Neural cell (in vitro differentiated cells): ENCODE results near the gene KCNIP4. TPM values are rescaled to one million over a fixed set of nuclear protein-coding genes. Genes with fewer than 3 reads are reported as not detected.

Experiments
- H2AFZ ChIP-seq: fragments of 200-600, 300-800 bp; sonication (generic), shearing (Covaris generic); 2 replicates; pipeline ENCODE4 v1.6.0; 2014; ENCODE audit warnings: low read depth, mild to moderate bottlenecking, antibody characterized with exemption, low read length, moderate library complexity
- H3F3A ChIP-seq: fragments of 200-600 bp; shearing (Covaris generic); 2 replicates; pipeline ENCODE4 v1.6.1; 2016; ENCODE audit warnings: mild to moderate bottlenecking, moderate library complexity, mixed read lengths, antibody characterized with exemption, low read length; ENCODE audit not compliant: insufficient read depth, poor library complexity, severe bottlenecking
- H3K27ac ChIP-seq: fragments of 200-600, 300-800 bp; sonication (generic), shearing (Covaris generic); 2 replicates; pipeline ENCODE4 v1.5.1; 2014; ENCODE audit warnings: mild to moderate bottlenecking, low read length, moderate library complexity
- H3K27me3 ChIP-seq: fragments of 300-800, 200-600 bp; sonication (generic), shearing (Covaris generic); 2 replicates; pipeline ENCODE4 v1.6.0; 2014; ENCODE audit warnings: mild to moderate bottlenecking, low read depth, low read length, moderate library complexity; ENCODE audit not compliant: insufficient read depth
- H3K36me3 ChIP-seq: fragments of 300-800, 200-600 bp; sonication (generic), shearing (Covaris generic); 2 replicates; pipeline ENCODE4 v1.5.1; 2014; ENCODE audit warnings: mild to moderate bottlenecking, antibody characterized with exemption, low read length, moderate library complexity; ENCODE audit not compliant: insufficient read depth
- H3K4me2 ChIP-seq: fragments of 300-800, 200-600 bp; sonication (generic), shearing (Covaris generic); 2 replicates; pipeline ENCODE4 v1.6.0; 2014; ENCODE audit warnings: mild to moderate bottlenecking, low read length
- H3K4me3 ChIP-seq: fragments of 300-800, 200-600 bp; sonication (generic), shearing (Covaris generic); 2 replicates; pipeline ENCODE4 v1.5.1; 2014; ENCODE audit warnings: mild to moderate bottlenecking, low read length, moderate library complexity
- H3K79me2 ChIP-seq: fragments of 200-600 bp; shearing (Covaris generic); replicated peaks from 2 replicates; pipeline ENCODE4 v1.6.0; 2014; ENCODE audit warnings: mild to moderate bottlenecking, low read length, moderate library complexity; ENCODE audit not compliant: insufficient read depth
- H3K9ac ChIP-seq: fragments of 300-800, 200-600 bp; sonication (generic), shearing (Covaris generic); 2 replicates; pipeline ENCODE4 v1.6.1; 2016; ENCODE audit warnings: mild to moderate bottlenecking, low read length, mixed read lengths
- H3K9me2 ChIP-seq: fragments of 200-600 bp; shearing (Covaris generic); 2 replicates; pipeline ENCODE4 v1.6.1; 2016; ENCODE audit warnings: mild to moderate bottlenecking, low read length, mixed read lengths; ENCODE audit not compliant: insufficient read depth
- H3K9me3 ChIP-seq: fragments of 200-600, 300-800 bp; sonication (generic), shearing (Covaris generic); 2 replicates; pipeline ENCODE4 v1.6.1; 2016; ENCODE audit warnings: mild to moderate bottlenecking, mixed run types, low read length, moderate library complexity, mixed read lengths
- H4K20me1 ChIP-seq: fragments of 200-600 bp; shearing (Covaris generic); 2 replicates; pipeline ENCODE4 v1.6.1; 2016; ENCODE audit warnings: mild to moderate bottlenecking, mixed run types; ENCODE audit not compliant: insufficient read depth
- CTCF ChIP-seq: fragments of 450-650 bp; IDR thresholded peaks from 2 replicates; pipeline ENCODE4 v1.5.1; 2014; ENCODE audit warnings: antibody characterized with exemption, mild to moderate bottlenecking, moderate library complexity; ENCODE audit not compliant: poor library complexity, severe bottlenecking
- EP300 ChIP-seq: fragments of 450-650 bp; conservative IDR thresholded peaks from 2 replicates; pipeline ENCODE4 v1.6.1; 2014; ENCODE audit warnings: antibody characterized with exemption, mild to moderate bottlenecking, moderate library complexity; ENCODE audit not compliant: poor library complexity, severe bottlenecking
- EZH2 ChIP-seq: fragments of 200-600, 300-800 bp; shearing (Covaris generic), sonication (generic); IDR thresholded peaks from 2 replicates; pipeline ENCODE4 v1.6.1; 2014; ENCODE audit warnings: antibody characterized with exemption, low read length, borderline replicate concordance, mild to moderate bottlenecking; ENCODE audit not compliant: insufficient read depth, poor library complexity, severe bottlenecking
- MXI1 ChIP-seq: fragments of 450-650 bp; conservative IDR thresholded peaks from 2 replicates; pipeline ENCODE4 v1.6.1; 2014; ENCODE audit warnings: antibody characterized with exemption, mild to moderate bottlenecking; ENCODE audit not compliant: poor library complexity, severe bottlenecking
- POLR2AphosphoS5 ChIP-seq: IDR thresholded peaks from 2 replicates; pipeline ENCODE4 v1.6.1; 2012
- RAD21 ChIP-seq: fragments of 450-650 bp; conservative IDR thresholded peaks from 2 replicates; pipeline ENCODE4 v1.6.1; 2014; ENCODE audit warnings: antibody characterized with exemption, mild to moderate bottlenecking, moderate library complexity
- REST ChIP-seq: IDR thresholded peaks from 2 replicates; pipeline ENCODE4 v1.6.1; 2012; ENCODE audit warnings: borderline replicate concordance
- SMC3 ChIP-seq: fragments of 450-650 bp; conservative IDR thresholded peaks from 2 replicates; pipeline ENCODE4 v1.6.1; 2014; ENCODE audit warnings: antibody characterized with exemption, mild to moderate bottlenecking, moderate library complexity; ENCODE audit not compliant: poor library complexity
- TAF1 ChIP-seq: IDR thresholded peaks from 2 replicates; pipeline ENCODE4 v1.6.1; 2012; ENCODE audit warnings: low read depth
- polyA plus RNA-seq: library from polyadenylated mRNA; depleted of rRNA; stranded (reverse); fragments of >200 nt; gene quantifications from 2 replicates; pipeline ENCODE4 v1.2.3, GENCODE V29; 2014

The KCNIP4 gene
- polyA plus RNA-seq, 1 donor from 2014 or later: 22.8 TPM

GRCh38 chr4:21385706-21386105 lies 562.9 kb downstream of the KCNIP4 start:
- Histone ChIP-seq H3K36me3 (no peaks in the 10 kb centered on the region), H4K20me1 (no peaks in the 10 kb centered on the region), H2AFZ (no peak overlapping the region), H3K27ac (no peak overlapping the region), H3K79me2 (no peaks in the 10 kb centered on the region), H3K4me2 (no peak overlapping the region), H3K27me3 (no peaks in the 10 kb centered on the region), H3K4me3 (no peak overlapping the region), H3K9ac (no peak overlapping the region), H3F3A (no peaks in the 10 kb centered on the region), H3K9me2 (no peaks in the 10 kb centered on the region), H3K9me3 (no peaks in the 10 kb centered on the region)
- TF ChIP-seq EZH2: no peak
- TF ChIP-seq CTCF: no peak
- TF ChIP-seq MXI1: no peak
- no peak for TF ChIP-seq TAF1
- no peak for TF ChIP-seq REST
- TF ChIP-seq RAD21: no peak
- no peak for TF ChIP-seq SMC3
- TF ChIP-seq POLR2AphosphoS5: no peak
- no peak for TF ChIP-seq EP300

- H3K79me2 ChIP-seq: no peaks in the 10 kb centered on the region
- no peaks in the 10 kb centered on the region for H4K20me1 ChIP-seq
- no peaks in the 10 kb centered on the region for H3F3A ChIP-seq
- no peak for TF ChIP-seq EZH2
- no peak for TF ChIP-seq REST
- TF ChIP-seq POLR2AphosphoS5: no peak
- TF ChIP-seq EP300: no peak
- no peaks in the 10 kb centered on the region for H3K9me3 ChIP-seq
- no peaks in the 10 kb centered on the region for H3K9me2 ChIP-seq
- H3K4me3 ChIP-seq: no peak overlapping the region
- no peaks in the 10 kb centered on the region for H3K36me3 ChIP-seq
- no peak overlapping the region for H2AFZ ChIP-seq
- no peaks in the 10 kb centered on the region for H3K27me3 ChIP-seq
- H3K27ac ChIP-seq: no peak overlapping the region
- H3K4me2 ChIP-seq: no peak overlapping the region
- no peak overlapping the region for H3K9ac ChIP-seq
Measured at GRCh38 chr4:21384609-21385008, 564.0 kb downstream of the KCNIP4 start.
